Stimulated activated CD4-positive, alpha-beta T cell treated with anti-CD3 and anti-CD28 coated beads, Interleukin-1b, Interleukin-23, amount 100 ng/mL, for 4 hours (primary cell): ENCODE results near the gene SLC52A3.
A peak's percentile ranks its signal among the peaks of the same experiment; 100 is the strongest.
"Not testable (repeated sequence)": the region's sequence is repeated elsewhere in the genome, so short reads cannot be mapped to it uniquely, and the experiment has no call there.

ENCODE experiments used
- DNase-seq, 2 donors: peaks; one replicate each; pipeline ENCODE4 v3.0.0-alpha.2; 2020; ENCODE audit warnings: low read depth in 2 of 2

SLC52A3 gene

DNA sequence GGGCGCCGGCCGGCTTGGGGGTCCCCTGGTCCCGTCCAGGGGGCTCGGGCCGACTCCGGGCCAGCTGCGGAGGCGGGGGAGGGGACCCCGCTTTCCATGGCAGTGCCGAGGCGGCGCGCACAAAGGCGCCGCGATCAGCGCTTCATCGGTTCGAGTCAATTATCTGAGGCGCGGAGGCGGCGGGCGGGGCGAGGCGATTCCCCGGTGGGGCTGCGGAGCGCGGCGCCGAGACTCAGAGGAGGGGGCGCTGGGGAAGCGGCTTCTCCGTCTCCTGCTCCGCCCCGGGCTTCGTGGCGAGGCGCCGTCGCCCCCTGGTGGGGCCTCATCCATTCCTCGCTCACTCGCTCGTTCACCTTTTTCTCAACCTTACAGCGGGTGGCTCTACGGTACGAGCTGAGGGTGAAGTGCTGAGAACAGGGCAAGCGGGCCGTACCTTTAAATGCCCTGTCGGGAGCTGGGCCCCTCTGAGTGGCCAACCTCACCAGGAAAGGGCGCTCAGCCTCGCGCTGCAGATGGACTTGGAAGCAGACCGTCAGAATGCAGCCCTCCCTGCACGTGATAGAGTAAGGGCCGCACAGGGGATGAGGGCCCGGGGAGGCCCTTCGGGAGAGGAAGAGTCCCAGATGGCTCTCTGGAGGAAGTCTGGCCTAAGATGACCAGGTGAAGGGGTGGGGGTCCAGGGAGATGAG, 39.9 kb downstream of the SLC52A3 start:
- DNase-seq, result peak; percentile 28 to 60

DNA sequence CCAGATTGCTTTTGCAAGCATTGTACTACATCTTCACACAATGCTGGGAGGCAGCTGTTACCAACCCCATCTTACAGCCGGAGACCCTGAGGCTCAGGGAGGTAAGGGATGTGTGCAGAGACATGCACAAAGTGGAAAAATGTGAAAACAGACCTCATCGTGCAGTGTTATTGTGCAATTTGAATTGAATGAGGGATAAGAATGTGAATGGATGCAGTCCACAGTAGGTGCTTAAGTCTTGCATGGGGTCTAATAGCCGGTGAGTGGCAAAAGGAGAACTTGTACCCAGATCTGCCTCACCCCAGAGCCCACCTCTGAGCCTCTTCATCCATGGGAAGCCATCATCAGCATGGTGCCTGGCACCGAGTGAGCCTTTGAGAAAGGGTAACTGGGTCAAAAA, 42.1 kb downstream of the SLC52A3 start:
- no peak for DNase-seq

DNA sequence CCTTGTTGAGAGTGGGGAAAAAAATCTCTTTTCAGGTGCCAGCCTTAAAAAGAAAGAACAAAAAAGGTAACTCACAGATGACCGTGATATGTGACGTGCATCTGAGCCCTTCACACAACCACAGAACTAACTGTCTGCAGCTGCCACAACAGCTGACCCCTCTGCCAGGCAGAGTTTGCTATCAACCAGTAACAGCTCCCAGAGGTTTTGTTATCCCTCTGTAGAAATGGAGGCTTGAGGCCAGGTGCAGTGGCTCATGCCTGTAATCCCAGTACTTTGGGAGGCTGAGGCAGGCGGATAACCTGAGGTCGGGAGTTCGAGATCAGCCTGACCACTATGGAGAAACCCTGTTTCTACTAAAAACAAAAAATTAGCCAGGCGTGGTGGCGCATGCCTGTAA, 42.8 kb downstream of the SLC52A3 start:
- DNase-seq, result no peak

DNA sequence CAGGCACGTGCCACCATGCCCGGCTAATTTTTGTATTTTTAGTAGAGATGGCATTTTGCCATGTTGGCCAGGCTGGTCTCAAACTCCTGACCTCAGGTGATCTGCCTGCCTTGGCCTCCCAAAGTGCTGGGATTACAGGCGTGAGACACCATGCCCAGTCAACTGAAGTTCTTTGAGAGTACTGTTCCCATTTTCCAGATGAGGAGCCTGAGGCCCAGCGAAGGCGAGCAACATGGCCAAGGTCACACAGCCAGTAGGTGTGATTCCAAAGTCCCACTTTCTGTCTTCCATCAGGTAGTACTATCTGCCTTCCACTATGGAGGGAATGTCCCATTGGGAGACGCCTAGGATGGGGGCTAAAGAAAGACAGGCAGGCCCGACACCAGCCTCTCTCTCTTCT, 43.5 kb downstream of the SLC52A3 start:
- DNase-seq, result not testable (repeated sequence)

DNA sequence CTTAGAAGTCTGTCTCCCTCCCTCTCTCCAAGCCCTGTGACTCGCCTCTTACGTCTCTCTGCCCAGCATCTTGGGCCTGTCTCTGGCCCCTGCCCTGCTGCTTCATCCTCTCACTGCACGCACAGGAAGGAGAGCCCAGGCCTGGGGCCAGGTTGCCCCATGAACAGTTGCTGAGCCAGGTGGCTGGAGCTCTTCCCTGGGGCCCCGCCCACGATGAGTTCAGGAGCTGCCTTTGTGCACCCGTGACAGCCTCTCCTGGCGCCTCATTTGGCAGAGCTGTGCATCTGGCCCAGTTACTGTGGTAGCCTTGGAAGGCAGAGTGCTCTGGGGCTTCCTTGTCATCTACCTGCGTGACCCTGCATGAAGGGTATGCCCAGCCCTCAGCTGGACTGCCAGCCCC, 44.5 kb downstream of the SLC52A3 start:
- DNase-seq, result no peak

DNA sequence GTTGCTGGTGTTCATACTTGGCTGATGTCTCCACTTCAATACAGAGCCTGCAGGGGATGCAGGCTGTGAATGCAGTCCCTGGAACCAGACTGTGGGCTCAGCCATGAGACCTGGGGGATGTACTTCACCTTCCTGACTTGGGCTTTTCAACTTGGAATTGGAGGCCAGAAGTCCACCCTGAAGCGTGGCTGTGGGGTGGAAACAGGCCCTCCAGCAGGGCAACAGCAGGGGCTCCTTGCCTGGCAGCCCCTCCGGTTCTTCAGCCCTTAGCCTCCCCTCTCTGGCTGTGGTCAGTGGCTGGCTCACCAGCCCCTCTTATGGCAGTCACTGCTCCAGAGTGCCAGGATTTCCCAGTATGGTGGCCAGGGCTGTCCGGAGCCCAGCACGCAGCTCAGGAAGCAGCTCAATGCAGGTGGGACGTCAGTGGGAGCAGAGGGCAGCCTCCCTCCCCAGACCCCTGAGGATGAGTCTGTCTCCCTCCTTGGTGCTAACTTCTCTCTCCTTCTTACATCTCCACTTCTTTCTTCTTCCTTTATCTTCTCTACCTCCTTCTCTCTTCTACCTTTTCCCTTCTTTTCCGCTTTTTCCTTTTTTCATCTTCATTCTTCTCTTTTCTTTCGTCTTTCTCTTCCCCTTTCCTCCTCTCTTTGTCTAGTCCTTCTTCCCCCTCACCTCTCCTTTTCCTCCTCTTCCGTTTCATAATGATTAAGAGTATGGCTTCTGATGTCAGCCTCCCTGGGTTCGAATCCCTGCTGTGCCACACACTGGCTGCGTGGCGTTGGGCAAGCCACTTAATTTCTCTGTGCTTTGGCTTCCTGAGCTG, 45.3 kb downstream of the SLC52A3 start:
- no peak for DNase-seq

DNA sequence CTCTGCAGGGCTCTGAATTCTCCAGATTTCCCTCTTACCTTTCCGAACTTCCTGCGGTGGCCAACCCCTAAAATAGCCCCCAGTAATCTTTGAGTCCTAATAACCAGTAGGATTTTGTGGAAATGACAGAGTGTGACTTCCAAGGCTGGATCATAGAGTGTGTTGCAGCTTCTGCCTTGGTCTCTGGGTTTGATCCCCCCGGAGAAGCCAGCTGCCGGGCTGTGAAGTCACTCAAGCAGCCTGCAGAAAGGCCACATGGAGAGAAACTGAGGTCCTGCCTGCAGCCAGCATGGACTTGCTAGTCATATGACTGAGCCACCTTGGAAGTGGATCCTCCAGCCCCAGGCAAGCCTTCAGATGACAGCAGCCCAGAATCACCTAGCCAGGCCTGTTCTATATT, 46.4 kb downstream of the SLC52A3 start:
- DNase-seq, result no peak

DNA sequence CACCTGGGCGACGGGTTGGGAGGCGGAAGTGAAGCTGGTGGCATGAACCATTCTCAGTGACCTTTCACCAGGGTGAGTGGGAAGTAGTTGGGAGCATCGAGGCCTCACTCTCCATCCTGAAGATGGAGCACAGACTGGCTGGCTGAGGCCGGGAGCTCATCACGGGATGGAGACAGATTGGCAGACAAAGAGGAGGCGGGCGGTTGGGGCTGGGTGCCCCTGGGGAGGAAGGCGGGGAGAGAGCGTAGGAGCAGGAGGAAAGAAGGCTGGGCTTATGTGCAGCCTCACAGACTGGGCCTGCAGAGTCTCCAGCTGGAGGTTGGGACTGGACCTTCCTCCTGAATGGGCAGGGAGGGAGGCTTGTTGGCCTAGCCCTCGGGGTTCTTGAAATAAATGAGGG, 48.5 kb downstream of the SLC52A3 start:
- DNase-seq, result no peak

DNA sequence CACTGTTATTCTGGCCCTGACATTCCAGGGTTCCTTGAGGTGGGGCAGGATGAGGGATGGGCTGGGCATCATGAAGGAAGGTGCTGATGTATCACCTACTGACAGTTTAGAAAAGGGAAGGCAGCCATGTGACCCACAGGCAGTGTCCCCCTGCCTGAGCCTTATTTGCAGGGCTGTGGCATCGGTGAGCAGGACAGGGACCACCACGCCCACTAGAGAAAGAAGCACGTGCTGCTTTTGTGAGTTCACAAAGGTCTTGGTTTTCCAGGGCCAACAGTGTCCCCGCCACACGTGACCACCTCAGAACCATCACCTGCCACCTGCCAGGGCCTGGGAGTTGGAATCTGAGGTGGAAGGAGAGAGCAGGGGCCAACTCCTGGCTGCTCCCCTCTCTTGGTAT, 49.2 kb downstream of the SLC52A3 start:
- no peak for DNase-seq

DNA sequence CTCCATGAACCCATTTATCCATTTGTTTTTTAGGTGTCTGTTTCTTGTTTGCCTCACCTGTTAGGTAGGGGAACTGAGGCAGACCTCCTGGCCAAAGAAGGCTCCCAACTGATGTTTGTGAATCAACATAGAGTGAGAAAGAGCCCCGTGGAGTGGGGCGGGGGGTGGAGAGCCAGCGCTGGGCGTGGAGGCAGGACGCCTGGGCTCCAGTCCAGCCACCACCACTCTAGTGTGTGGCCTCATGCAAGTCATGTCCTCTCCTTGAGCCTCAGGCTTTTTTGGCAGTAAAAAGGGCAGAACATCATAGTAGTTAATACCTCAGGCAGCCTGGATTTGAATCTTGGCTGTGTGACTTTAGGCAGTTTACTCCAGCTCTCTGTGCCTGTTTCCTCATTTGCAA, 50.5 kb downstream of the SLC52A3 start:
- DNase-seq, result no peak

DNA sequence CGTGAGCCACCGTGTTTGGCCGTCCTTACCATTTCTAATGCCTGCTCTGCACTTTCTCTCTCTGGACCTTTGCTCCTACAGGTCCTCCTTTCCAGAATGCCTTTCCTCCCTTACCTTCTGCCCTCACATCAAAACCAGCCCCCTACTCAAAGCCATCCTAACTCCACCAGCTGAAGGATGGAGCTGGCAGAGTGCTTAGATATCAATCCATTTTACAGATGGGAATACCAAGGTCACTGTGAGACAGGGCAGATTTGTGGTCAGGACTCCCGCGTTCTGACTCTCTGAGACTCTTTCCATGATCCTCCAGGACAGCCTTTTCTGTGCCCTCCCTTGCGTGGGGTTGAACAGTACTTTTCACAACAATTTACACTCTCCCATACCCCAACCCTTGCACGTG, 51.0 kb downstream of the SLC52A3 start:
- no peak for DNase-seq

DNA sequence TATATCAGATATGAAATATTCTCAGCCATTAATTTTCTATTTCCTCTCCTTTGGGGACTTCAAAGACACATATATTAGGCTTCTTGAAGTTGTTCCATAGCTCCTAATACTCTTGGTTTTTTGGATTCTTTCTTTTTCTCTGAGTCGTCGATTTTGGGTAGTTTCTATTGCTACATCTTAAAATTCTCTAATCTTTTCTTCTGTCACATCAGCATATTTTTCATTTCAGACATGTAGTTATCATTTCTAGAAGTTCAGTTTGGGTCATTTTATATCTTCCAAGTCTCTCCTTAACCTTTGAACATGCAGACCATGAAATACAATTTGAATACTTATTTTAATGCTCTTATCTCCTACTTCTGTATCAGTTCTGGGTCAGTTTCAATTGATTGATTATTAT, 53.8 kb downstream of the SLC52A3 start:
- DNase-seq, result no peak

DNA sequence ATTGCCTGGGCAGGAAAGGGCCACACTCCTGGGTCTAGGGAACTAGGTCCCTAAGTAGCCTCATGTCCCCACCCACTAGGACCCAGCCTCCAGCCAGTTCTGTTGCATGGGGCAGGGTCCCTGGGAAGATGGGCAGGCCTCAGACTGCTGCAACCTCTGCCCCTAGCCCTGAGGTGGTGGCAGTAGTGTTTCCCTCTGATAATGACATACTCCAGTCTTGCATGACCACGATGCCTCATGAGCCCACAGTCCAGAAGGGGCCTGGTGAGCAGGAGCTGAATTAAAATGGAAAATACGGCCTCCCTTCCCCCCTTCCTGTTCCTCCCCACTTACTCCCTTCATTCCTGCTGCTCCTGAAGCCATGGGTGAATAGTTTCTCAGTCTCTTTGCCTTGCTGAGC, 56.7 kb downstream of the SLC52A3 start:
- DNase-seq, result no peak

DNA sequence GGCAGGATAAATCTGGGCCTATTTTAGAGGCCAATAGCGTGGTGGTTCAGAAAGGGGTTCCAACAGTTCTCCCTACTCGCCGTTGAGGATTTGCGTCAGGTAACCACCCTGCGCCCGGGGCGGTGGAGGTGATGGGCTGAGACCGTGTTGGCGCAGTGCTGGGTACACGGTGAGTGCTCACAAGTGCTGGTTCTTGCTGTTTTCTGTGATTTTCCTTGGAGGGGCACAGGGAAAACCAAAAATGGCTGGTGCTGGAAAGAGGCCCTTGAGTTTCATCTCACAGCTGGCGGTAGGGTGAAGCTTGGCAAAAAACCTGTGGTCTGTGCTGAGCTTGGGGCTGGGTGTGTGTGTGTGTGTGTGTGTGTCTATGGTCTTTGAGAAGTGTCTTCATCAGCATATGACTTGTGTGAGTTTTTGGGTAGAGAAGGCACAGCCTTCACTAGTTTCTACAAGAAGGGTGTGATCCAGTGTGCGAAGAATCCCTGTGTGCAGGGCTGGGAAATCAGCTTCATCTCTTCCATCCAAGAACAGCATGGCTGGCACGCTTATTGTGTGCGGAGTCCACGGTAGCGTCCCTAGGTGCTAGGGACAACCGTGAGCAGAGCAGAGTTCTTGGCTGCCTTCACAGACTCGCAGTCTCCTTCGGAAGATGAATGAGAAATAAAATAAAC, 57.4 kb downstream of the SLC52A3 start:
- DNase-seq, result no peak
